H9 (cell line): Measurements from ENCODE around the gene TMA7B. TPM values are rescaled to one million over a fixed set of nuclear protein-coding genes. Genes with fewer than 3 reads are reported as not detected.

Experiments
- DNase-seq: peaks from one replicate; pipeline ENCODE4 v3.0.0-alpha.2; 2017
- H2AFZ ChIP-seq: one replicate; pipeline ENCODE4 v1.6.1; 2013; ENCODE audit warnings: mild to moderate bottlenecking, low read length, control low read depth, moderate library complexity
- H2AK5ac ChIP-seq: 2 replicates; pipeline ENCODE4 v1.6.1; 2013; ENCODE audit warnings: low read length, control low read depth, mixed read lengths; ENCODE audit not compliant: insufficient read length
- H2BK120ac ChIP-seq: one replicate; pipeline ENCODE4 v1.6.1; 2013; ENCODE audit warnings: low read depth, mild to moderate bottlenecking, low read length, control low read depth, inconsistent platforms; ENCODE audit not compliant: poor library complexity, severe bottlenecking
- H2BK12ac ChIP-seq: 2 replicates; pipeline ENCODE4 v1.6.1; 2013; ENCODE audit warnings: low read length, control low read depth, mixed read lengths, low read depth; ENCODE audit not compliant: insufficient read length
- H2BK15ac ChIP-seq: 2 replicates; pipeline ENCODE4 v1.6.1; 2013; ENCODE audit warnings: low read depth, low read length, control low read depth
- H2BK20ac ChIP-seq: one replicate; pipeline ENCODE4 v1.6.1; 2013; ENCODE audit warnings: low read depth, mild to moderate bottlenecking, low read length, control low read depth, inconsistent platforms; ENCODE audit not compliant: poor library complexity, severe bottlenecking
- H2BK5ac ChIP-seq: 2 replicates; pipeline ENCODE4 v1.6.1; 2013; ENCODE audit warnings: low read length, control low read depth, mixed read lengths; ENCODE audit not compliant: insufficient read length
- H3K14ac ChIP-seq: 2 replicates; pipeline ENCODE4 v1.6.1; 2013; ENCODE audit warnings: low read length, control low read depth; ENCODE audit not compliant: insufficient read depth
- H3K18ac ChIP-seq: 2 replicates; pipeline ENCODE4 v1.6.1; 2013; ENCODE audit warnings: low read depth, mild to moderate bottlenecking, mixed read lengths, low read length, control low read depth; ENCODE audit not compliant: insufficient read length
- H3K23ac ChIP-seq: 2 replicates; pipeline ENCODE4 v1.6.1; 2013; ENCODE audit warnings: low read length, control low read depth, mixed read lengths, low read depth; ENCODE audit not compliant: insufficient read length
- H3K23me2 ChIP-seq: 2 replicates; pipeline ENCODE4 v1.6.1; 2013; ENCODE audit warnings: low read depth, mild to moderate bottlenecking, mixed read lengths, low read length, control low read depth; ENCODE audit not compliant: insufficient read length, poor library complexity, severe bottlenecking
- H3K27ac ChIP-seq: 2 replicates; pipeline ENCODE4 v1.5.1; 2013; ENCODE audit warnings: low read length, control low read depth, mixed read lengths, low read depth; ENCODE audit not compliant: insufficient read length
- H3K27me3 ChIP-seq: 2 replicates; pipeline ENCODE4 v1.6.1; 2013; ENCODE audit warnings: low read length, control low read depth, inconsistent platforms; ENCODE audit not compliant: insufficient read depth
- H3K4ac ChIP-seq: 2 replicates; pipeline ENCODE4 v1.6.1; 2013; ENCODE audit warnings: low read depth, mild to moderate bottlenecking, control low read depth, inconsistent platforms, low read length, moderate library complexity
- H3K4me1 ChIP-seq: 2 replicates; pipeline ENCODE4 v1.6.1; 2013; ENCODE audit warnings: low read length, control low read depth, inconsistent platforms; ENCODE audit not compliant: insufficient read depth
- H3K4me2 ChIP-seq: 2 replicates; pipeline ENCODE4 v1.6.1; 2013; ENCODE audit warnings: low read length, control low read depth, mixed read lengths; ENCODE audit not compliant: insufficient read length, insufficient read depth
- H3K56ac ChIP-seq: 2 replicates; pipeline ENCODE4 v1.6.1; 2013; ENCODE audit warnings: low read depth, mild to moderate bottlenecking, mixed read lengths, low read length, control low read depth; ENCODE audit not compliant: insufficient read length
- H3K79me1 ChIP-seq: 2 replicates; pipeline ENCODE4 v1.6.1; 2013; ENCODE audit warnings: low read depth, mild to moderate bottlenecking, moderate library complexity, low read length, control low read depth, inconsistent platforms; ENCODE audit not compliant: insufficient read depth, poor library complexity, severe bottlenecking
- H3K79me2 ChIP-seq: 2 replicates; pipeline ENCODE4 v1.6.1; 2013; ENCODE audit warnings: low read length, control low read depth, inconsistent platforms; ENCODE audit not compliant: insufficient read depth
- H3K9ac ChIP-seq: 2 replicates; pipeline ENCODE4 v1.6.1; 2013; ENCODE audit warnings: low read length, control low read depth, mixed read lengths; ENCODE audit not compliant: insufficient read length; ENCODE audit errors: extremely low read depth
- H3K9me3 ChIP-seq: one replicate; pipeline ENCODE4 v1.6.1; 2013; ENCODE audit warnings: low read depth, low read length, inconsistent platforms; ENCODE audit not compliant: control insufficient read depth
- H3T11ph ChIP-seq: one replicate; pipeline ENCODE4 v1.6.1; 2013; ENCODE audit warnings: mild to moderate bottlenecking, low read length, control low read depth, inconsistent platforms
- H4K20me1 ChIP-seq: one replicate; pipeline ENCODE4 v1.6.1; 2013; ENCODE audit not compliant: control insufficient read depth, insufficient read length, insufficient read depth
- H4K5ac ChIP-seq: 2 replicates; pipeline ENCODE4 v1.6.1; 2013; ENCODE audit warnings: low read depth, mild to moderate bottlenecking, mixed read lengths, low read length, control low read depth; ENCODE audit not compliant: insufficient read length
- H4K8ac ChIP-seq: replicated peaks from 2 replicates; pipeline ENCODE4 v1.6.1; 2013; ENCODE audit warnings: low read length, control low read depth, mixed read lengths, low read depth; ENCODE audit not compliant: insufficient read length
- H4K91ac ChIP-seq: 2 replicates; pipeline ENCODE4 v1.6.1; 2013; ENCODE audit warnings: low read depth, mild to moderate bottlenecking, moderate library complexity, mixed read lengths, low read length, control low read depth; ENCODE audit not compliant: insufficient read length
- H3K27ac Mint-ChIP-seq, 3 experiments: 2 replicates in 2 of 3; 3 replicates in 1 of 3; pipeline ENCODE4 v1.8.0; 2020 to 2021; ENCODE audit warnings: mixed read lengths in 3 of 3, mild to moderate bottlenecking in 1 of 3, moderate library complexity in 1 of 3
- H3K27me3 Mint-ChIP-seq: 2 replicates; pipeline ENCODE4 v1.8.0; 2021; ENCODE audit warnings: low read depth, mild to moderate bottlenecking, moderate library complexity, mixed read lengths
- H3K36me3 Mint-ChIP-seq, 3 experiments: 2 replicates in 2 of 3; 3 replicates in 1 of 3; pipeline ENCODE4 v1.8.0; 2020 to 2021; ENCODE audit warnings: low read depth in 3 of 3, mixed read lengths in 3 of 3; ENCODE audit not compliant: insufficient read depth in 1 of 3
- H3K4me1 Mint-ChIP-seq, 2 experiments: 2 replicates each; pipeline ENCODE4 v1.8.0; 2020; ENCODE audit warnings: mixed read lengths in 2 of 2
- H3K4me3 Mint-ChIP-seq, 2 experiments: 2 replicates in 1 of 2; 3 replicates in 1 of 2; pipeline ENCODE4 v1.8.0; 2020 to 2021; ENCODE audit warnings: mild to moderate bottlenecking in 2 of 2, mixed read lengths in 2 of 2, moderate library complexity in 1 of 2
- H3K9me3 Mint-ChIP-seq, 2 experiments: 2 replicates in 1 of 2; 3 replicates in 1 of 2; pipeline ENCODE4 v1.8.0; 2020; ENCODE audit warnings: mild to moderate bottlenecking in 2 of 2, mixed read lengths in 2 of 2, moderate library complexity in 1 of 2
- CTCF ChIP-seq: fragments of 200-600 bp; sonication (generic); conservative IDR thresholded peaks from 3 replicates; pipeline ENCODE4 v1.8.0; 2021; ENCODE audit warnings: antibody characterized with exemption, mild to moderate bottlenecking
- WGBS: extraction: QIAGEN DNeasy Blood & Tissue Kit; methylation state at CpG from one replicate; pipeline ENCODE4 v1.1.7; 2013; ENCODE audit warnings: missing lambda C conversion rate, low lambda C conversion rate, mixed read lengths; ENCODE audit not compliant: insufficient read length; ENCODE audit errors: extremely low coverage; 5-methylcytosine and 5-hydroxymethylcytosine counted together
- total RNA-seq: library from RNA; stranded (reverse); gene quantifications from 2 replicates; pipeline ENCODE4 v1.2.1, GENCODE V29; 2021

The TMA7B gene
- total RNA-seq, 1 experiment from 2014 or later = not detected

GRCh38 chr22:39999144-39999757 lies 39.1 kb downstream of the TMA7B start:
- no peak overlapping the region for H3K56ac ChIP-seq
- H4K20me1 ChIP-seq = no peaks in the 10 kb centered on the region
- no peak overlapping the region for H3K4me2 ChIP-seq
- H3K23ac ChIP-seq = no peak overlapping the region
- H3K14ac ChIP-seq = no peak overlapping the region
- H3K27me3 ChIP-seq = no peaks in the 10 kb centered on the region
- H2AK5ac ChIP-seq = no peak overlapping the region
- no peak overlapping the region for H4K91ac ChIP-seq
- no peak overlapping the region for H2BK120ac ChIP-seq
- H3T11ph ChIP-seq = no peak overlapping the region
- H3K23me2 ChIP-seq = peaks cover 12% of the 10 kb centered on the region
- no peak overlapping the region for H2BK15ac ChIP-seq
- peaks cover 6% of the 10 kb centered on the region for H3K79me1 ChIP-seq
- Mint-ChIP-seq H3K4me1 (peaks cover 78 to 81% of the 10 kb centered on the region in 2 experiments), H3K9me3 (no peaks in the 10 kb centered on the region), H3K27ac (no peak overlapping the region; a peak in 1 of 7 replicates), H3K27me3 (peaks cover 3% of the 10 kb centered on the region), H3K36me3 (peaks cover 10 to 15% (median 11%) of the 10 kb centered on the region in 3 experiments; a peak in 6 of 7 replicates), H3K4me3 (peak overlapping the region in 1 of 2 experiments; percentile 27; a peak in 3 of 5 replicates)
- H3K4me1 ChIP-seq = peaks cover 17% of the 10 kb centered on the region
- DNase-seq = no peak
- H3K79me2 ChIP-seq = peaks cover 9% of the 10 kb centered on the region; the same call in 1 of the 2 replicates
- no CpG with 5 or more reads among the region's 16 CpGs for WGBS
- no peak overlapping the region for H3K18ac ChIP-seq
- H3K9me3 ChIP-seq = no peaks in the 10 kb centered on the region
- no peak overlapping the region for H3K27ac ChIP-seq
- no peak overlapping the region for H2BK20ac ChIP-seq
- no peak overlapping the region for H3K9ac ChIP-seq
- H2BK12ac ChIP-seq = no peak overlapping the region
- no peak overlapping the region for H4K8ac ChIP-seq
- no peak overlapping the region for H4K5ac ChIP-seq
- no peak for TF ChIP-seq CTCF
- no peak overlapping the region for H2BK5ac ChIP-seq
- H3K4ac ChIP-seq = no peak overlapping the region
- no peak overlapping the region for H2AFZ ChIP-seq
